Activated CD4-positive, alpha-beta T cell treated with anti-CD3 and anti-CD28 coated beads, Interleukin-2, Interleukin-4, amounts not matched to agents 100 ng/mL and 50 ng/mL, durations not matched to agents 16 hours and 8 hours (primary cell): ENCODE results near the gene TRIM66.

ENCODE experiments used
- DNase-seq: peaks from one replicate; pipeline ENCODE4 v3.0.0-alpha.2; 2020; ENCODE audit warnings: low spot score

Gene TRIM66

GRCh38 chr11:8713760-8714454, 31.4 kb upstream of the TRIM66 start:
- DNase-seq, result no peak

DNA sequence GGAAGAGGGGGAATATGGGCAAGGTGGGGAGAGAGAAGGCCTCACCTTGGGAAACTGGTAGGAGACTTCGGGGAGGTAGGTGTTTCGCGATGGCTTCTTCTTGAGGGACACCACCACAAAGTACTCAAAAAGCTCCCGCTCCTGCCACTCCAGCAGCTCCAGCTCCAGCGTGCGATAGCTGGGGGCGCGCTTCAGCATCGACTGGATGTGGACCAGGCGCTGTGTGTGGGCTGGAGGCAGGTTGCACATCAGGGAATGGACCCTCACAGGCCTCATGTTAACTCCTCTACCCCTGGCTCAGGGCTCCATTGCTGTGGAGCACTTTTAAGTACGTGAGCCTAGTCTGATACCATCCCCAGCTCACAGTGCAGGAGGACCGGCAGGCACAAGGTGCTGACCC, 30.0 kb upstream of the TRIM66 start:
- DNase-seq, result no peak

DNA sequence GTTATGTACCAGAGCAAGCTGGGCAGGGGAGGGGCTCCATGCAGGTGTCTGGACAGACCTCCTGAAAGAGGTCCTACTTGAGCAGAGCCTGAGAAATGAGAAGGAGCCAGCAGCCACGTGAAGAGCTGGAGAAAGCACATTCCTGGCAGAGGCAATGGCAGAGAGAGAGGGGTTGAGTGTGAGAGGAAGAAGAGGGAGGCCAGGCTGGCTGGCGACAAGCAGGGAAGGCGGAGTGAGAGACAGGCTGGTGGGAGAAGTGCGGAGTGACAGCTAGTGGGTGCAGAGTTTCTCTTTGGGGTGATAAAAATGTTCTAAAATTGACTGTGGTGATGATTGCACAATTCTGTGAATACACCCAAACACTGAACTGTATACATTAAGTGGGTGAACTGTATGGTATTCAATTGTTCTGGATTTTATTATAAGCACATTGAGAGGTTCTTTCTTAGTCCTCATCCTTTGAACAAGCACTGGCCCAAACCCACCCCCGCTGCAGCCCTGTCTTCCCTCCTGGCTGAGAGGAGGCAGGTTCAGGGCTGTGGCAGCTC, 29.5 kb upstream of the TRIM66 start:
- no peak for DNase-seq

- DNase-seq, result no peak
Measured at GRCh38 chr11:8709777-8710176, 27.3 kb upstream of the TRIM66 start.

DNA sequence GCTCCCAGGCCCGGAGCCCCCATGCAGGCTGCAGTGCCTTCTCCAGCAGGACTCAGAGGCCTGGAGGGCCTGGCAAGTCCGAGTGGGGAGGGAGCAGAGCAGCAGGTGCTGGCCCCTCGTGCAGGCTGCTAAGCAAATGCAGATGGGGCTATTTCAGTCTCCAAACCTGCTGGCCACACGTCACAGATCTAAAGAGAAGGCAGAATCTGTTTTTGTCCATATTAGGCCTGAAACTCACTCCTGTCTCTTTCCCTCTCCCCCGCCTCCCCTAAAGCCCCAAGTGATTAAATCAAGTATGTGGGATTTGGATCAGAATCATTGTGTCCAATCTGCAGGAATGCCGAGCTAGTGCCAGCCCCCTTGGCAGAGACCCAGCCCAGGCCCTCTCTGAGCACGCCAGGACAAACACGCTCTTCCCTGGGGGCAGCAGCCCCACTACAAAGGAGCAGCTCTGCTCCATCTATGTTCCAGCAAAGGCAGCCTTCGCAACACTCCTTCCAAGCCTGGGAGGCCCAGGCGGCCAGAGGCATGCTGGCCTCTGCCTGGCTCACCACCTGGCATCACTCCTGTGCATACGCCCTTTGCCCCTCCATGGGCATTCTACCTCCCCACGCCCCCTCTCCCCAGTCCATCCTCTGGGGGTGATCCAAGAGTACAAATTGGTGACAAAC, 26.7 kb upstream of the TRIM66 start:
- DNase-seq, result no peak

- DNase-seq, result no peak
Measured at GRCh38 chr11:8707541-8708191, 25.2 kb upstream of the TRIM66 start.

DNA sequence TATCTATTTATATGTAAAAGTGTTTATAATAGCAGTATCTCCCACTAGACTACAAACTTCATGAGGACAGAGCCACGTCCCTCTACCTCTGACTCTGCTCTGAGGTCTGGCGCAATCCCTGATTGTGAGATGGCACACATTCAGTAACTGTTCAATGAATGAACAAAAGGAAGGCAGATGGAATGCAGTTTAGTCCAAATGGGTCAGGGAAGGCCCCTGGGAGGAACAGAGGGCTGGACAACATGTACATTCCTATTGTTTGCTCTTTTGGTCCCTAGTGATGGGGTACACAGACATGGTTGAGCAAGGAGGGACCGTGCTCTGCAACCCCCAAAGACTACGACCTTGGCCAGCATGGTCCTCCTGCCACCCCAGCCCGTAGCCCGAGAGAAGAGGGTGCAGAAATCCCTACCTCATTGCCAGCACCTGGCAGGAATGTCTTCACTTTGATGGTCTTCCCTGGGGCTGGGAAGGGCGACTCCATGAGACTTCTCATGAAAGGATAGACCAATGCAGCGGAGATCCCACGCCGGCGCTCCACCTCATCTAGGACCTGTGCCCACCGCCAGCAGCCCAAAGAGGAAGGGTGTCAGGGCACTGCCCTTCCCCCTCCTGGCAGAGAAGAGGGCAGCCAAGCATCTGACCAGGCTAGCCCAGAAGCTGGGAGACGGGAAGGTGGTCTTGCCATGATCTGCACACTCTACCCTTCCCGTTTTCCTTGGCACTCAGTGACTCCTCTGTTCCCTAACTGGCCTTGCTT, 24.4 kb upstream of the TRIM66 start:
- DNase-seq, result no peak

DNA sequence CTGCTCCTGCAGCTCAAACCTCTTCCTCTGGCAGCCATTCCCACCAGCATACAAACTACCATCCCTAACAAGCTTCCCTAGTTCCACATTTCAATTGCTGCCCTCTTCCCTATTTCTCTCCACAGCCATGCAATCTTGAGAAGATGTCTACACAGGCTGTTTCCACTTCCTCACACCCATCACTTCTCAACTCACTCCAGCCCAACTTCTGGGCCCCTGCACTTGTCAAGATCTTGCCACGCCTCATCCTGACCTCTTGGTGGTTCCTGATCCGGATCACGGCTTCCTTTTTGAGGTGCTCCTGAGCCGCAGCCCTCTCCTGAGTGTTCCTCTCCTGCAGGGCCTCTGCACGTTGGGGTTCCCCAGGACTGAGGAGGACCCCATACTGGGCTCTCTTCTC, 22.7 kb upstream of the TRIM66 start:
- DNase-seq, result no peak

DNA sequence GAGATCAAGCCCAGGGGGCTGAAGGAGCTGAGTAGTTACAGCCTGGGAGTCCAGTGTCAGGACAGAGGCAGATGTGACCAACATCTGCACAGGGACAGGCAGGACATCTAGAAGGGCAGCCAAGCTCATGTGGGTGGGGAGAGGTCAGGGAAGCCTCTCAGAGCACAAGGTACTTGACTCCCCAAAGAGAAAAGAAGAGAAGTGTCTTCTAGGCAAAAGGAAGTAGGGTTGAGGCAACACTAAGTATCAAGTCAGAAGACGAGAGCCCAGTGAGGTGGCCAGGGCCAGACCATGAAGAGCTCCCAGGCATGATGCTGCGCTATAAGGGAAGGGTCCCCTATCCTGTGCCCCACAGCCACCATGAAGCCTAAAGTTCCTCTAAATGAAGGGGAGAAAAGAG, 21.7 kb upstream of the TRIM66 start:
- no peak for DNase-seq

GRCh38 chr11:8702598-8702915, 20.1 kb upstream of the TRIM66 start:
- no peak for DNase-seq

DNA sequence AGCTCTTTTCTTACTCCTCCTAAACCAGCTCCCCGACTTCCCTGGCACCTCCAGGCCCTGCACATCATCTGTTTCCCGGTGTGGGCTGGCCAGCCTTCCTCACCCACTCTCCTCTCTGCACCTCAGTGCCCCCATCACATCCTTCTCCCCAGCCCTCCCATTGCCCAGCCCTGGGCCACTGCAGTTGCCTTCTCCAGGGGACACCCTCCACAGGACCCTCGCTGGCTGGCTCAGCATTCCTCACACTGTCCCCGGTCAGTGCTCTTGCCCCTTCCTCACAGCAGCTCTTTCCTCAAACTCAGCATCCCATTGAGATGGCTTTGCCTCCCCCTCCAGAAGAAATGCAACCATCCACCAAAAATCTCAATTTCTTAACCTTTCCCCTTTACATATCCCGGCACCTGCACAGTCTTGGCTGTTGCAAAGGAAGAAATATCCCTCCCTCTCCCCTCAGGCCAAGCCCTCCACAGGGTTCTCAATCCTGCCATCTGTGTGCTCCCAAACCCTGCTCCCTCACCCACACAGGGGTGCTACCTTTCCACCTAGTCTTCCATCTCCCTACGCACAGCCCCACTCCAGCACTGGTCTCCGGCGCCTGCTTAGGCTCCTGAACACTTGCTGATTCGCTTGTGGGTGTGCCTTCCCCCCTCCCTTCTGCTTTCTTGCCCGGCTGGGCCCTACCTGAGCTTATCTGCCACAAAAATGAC, 19.6 kb upstream of the TRIM66 start:
- no peak for DNase-seq

DNA sequence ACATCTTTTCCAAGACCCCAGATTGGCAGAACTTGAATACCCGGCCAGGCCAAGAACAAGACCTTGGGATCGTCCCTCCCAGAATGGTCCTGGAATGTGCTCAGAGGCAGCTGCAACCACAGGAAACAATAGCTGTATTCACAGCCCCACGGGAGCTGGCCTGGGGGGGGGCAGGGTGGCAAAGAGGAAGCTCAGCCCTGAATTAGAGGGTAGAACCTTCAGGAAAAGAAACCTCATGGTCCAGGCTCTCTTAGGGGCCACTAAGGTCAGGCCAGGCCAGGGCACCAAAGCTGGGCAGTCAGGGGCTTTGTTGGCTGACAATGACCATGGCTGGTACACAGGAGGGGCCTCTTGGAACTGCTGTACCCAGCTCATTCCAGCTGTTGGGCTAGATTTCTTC, 17.4 kb upstream of the TRIM66 start:
- DNase-seq, result no peak

DNA sequence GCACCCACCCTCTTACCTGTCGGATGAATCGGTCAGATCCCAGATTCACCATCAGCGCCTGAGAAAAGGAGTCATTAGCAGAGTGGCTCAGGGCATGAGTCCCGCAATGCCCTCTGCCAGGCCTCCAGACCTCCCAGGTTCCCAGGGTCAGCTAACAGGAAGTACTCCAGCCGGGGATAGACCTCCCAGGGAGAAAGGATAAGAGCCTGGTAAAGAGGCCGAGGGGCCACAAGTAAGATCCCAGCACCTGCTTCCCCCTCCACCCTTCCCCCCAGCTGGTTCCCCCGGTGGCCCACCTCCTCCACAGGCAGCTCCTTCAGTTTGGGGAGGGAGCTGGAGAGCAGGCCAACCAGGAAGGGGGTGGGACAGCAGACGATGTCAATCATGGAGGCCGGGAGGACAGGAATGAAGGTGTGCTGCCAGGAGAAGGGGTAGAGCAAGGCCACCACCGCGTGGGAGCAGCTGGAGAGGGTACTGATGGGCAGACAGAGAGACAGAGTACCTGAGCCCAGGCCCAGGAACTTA, 16.5 kb upstream of the TRIM66 start:
- DNase-seq, result no peak

DNA sequence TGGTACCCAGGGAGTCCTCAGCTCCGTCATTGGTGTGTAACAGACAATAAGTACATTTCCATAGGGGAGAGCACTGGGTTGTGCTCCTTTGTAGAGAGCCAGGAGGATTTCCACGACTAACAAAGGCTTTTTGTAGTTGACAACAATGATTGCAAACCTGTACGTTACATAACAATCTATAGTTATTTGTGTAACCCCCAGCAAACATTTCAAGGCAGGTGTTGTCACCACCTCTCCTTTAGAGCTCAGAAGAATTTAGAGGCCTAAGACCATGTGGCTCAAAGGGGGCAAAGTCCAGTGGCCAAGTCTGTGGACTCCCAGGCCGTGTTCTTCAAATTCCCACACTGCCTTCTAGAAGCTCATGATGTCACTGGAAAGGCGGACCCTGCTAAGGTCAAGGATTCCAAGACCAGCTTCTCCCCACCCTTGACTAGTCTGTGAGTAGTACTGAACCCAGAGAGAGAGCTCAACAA, 15.9 kb upstream of the TRIM66 start:
- DNase-seq, result no peak

- DNase-seq, result no peak
Measured at GRCh38 chr11:8697054-8697453, 14.6 kb upstream of the TRIM66 start.

DNA sequence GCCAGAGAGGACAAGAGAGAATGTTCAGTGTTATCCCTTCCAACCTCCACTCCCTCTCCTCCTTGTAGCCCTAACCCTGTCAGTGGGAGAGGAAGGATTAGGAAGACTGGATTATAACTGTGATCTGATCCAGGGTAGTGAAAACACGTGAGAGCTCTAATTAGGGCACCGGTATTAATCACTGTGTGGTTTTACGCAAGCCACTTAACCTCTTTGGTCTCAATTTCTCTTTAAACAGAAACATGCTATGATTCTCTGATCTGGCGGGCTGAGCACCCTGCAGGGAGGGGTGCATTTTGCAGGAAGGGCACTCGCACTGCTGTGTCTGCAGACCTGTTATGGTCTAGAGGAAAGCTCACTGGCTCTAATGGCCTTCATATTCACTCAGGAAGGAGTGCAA, 11.7 kb upstream of the TRIM66 start:
- DNase-seq, result no peak

GRCh38 chr11:8693555-8693954, 11.1 kb upstream of the TRIM66 start:
- DNase-seq, result no peak

GRCh38 chr11:8693010-8693551, 10.6 kb upstream of the TRIM66 start:
- DNase-seq, result no peak

- DNase-seq, result no peak
Measured at GRCh38 chr11:8692417-8692816, 10.0 kb upstream of the TRIM66 start.

- no peak for DNase-seq
Measured at GRCh38 chr11:8691601-8692000, 9.1 kb upstream of the TRIM66 start.
